Stimulated activated naive CD8-positive, alpha-beta T cell treated with anti-CD3 and anti-CD28 coated beads, Interleukin-15, Interleukin-2, amounts not matched to agents 100 U/mL and 50 U/mL, for 24 hours (primary cell): ENCODE data around the gene KRTAP26-1.

Source experiments
- ATAC-seq: fragments of 150-1000 bp; cut with Tn5 transposase; one replicate; pipeline ENCODE4 v1.10.0; 2021
- DNase-seq: peaks from one replicate; pipeline ENCODE4 v3.0.0; 2021

KRTAP26-1 gene

DNA sequence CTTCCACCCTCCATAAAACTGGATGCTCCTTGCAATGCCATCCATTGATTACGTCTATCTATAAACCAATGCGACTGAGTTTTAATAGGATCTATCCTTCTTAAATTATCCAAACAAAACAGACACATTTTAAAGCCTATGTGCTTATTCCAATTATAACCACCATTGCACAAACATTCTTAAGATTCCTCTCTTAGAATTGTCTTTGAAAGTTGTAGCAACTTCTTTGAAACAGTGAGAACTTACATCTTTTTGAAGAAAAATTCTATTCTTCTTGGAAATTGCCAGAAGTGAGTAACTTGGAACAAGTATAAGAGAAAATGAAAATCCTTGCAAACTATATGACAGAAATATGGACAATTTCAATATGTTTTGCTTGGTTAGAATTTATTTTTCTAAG, at the start of gene KRTAP26-1:
Gene KRTAP26-1 (minus strand): TSS at position 101 of the 400 bp plus-strand sequence. CDS start 280 bp downstream, outside the sequence.
- ATAC-seq = no peak
- no peak for DNase-seq

DNA sequence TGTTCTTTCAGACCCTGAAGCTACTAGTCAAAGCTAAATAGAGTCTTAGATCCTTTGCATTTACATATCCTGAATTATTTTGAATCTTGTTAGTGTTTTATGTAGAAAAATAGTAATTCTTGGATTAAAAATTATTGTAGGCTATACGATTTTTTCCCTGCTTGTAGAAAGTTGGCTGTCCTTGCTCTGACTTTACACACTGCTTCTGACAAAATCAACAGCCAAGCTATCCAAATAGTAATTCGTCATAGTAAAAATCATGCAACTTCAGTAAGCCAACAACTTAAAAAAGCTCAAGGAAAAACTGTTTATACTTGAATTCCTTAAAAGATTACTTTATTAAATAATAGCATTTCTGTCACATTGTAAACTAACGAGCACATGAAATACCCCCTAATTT, 35.8 kb upstream of the KRTAP26-1 start:
- DNase-seq (no peak), ATAC-seq (no peak)

DNA sequence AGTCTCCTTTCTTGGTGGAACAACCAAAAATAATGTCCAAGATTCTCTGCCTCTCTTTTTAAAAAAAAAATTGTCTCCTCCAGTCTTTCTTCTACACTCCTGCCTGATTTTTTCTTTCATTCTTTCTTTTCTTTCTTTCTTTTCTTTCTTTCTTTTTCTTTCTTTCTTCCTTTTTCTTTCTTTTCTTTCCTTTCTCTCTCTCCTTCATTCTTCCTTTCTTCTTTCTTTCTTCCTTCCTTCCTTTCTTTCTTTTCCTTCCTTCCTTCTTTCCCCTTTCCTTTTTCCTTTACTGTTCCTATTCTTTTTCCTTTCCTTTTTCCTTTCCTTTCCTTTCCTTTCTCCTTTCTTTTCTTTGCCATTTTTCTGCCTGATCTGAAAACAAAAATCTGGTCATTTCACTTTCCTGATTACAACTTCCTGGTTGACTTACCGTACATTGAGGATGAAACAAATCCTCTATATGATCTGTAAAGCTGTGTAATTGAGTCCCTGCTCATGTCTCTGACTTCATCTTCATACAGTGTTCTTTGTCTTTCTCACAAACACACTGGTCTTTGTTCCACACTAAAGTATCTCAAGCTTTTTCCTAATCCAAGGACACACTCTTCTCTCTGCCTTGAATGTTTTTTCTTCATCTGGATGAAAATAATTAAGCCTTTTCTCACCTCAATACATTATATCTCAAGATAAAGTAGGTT, 34.3 kb upstream of the KRTAP26-1 start:
- DNase-seq = no peak
- ATAC-seq = no peak

DNA sequence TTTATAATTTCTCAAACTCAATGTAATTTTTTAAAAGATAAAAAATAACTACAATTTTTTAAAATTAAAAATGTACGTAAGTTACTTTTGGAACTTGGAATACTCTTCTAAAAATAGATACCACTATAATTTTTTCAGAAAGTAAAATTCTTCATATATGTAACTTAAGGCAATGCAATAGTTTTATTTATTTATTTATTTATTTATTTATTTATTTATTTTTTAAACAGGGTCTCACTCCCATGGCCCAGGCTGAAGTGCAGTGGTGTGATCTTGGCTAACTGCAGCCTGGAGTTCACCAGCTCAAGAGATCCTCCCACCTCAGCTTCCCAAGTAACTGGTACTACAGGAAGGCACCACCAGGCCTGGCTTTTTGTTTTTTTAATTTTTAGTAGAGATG, 31.4 kb upstream of the KRTAP26-1 start:
- no peak for ATAC-seq
- DNase-seq = no peak

- DNase-seq (no peak), ATAC-seq (no peak)
Observed at GRCh38 chr21:30349572-30349971, 29.5 kb upstream of the KRTAP26-1 start.

- DNase-seq (no peak), ATAC-seq (no peak)
Observed at GRCh38 chr21:30348506-30348905, 28.4 kb upstream of the KRTAP26-1 start, which contains the start of gene KRTAP23-1. TSS of gene KRTAP23-1 (minus strand) at chr21:30348606. CDS start at chr21:30348606, 0 bp downstream.

GRCh38 chr21:30345014-30345413, 24.9 kb upstream of the KRTAP26-1 start:
- DNase-seq (no peak), ATAC-seq (no peak)

GRCh38 chr21:30340714-30341573, 20.8 kb upstream of the KRTAP26-1 start:
- no peak for ATAC-seq
- DNase-seq = peak; percentile 23

- DNase-seq = no peak
Observed at GRCh38 chr21:30338717-30339116, 18.6 kb upstream of the KRTAP26-1 start.

DNA sequence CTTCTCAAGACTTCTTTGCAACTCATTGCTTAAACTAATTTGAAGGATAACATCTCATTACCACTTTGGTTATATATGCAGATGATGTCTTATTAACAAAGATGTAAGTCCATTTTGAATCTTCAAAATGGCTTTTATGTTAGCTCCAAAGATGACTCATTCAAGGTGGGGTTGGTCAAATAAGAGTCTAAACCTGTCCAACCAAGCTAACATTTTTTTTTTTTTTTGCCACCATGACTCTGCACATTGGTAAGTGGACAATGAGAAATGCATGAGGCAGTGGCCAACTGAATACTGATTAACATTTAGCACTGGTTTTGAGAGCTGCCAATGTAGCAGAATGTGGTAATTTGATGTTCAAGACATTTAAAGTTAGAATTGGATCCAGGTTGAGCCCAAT, 17.7 kb upstream of the KRTAP26-1 start:
- no peak for ATAC-seq
- no peak for DNase-seq

More at GRCh38 chr21:30338717-30339116, 18.6 kb upstream of the KRTAP26-1 start:
- no peak for ATAC-seq

DNA sequence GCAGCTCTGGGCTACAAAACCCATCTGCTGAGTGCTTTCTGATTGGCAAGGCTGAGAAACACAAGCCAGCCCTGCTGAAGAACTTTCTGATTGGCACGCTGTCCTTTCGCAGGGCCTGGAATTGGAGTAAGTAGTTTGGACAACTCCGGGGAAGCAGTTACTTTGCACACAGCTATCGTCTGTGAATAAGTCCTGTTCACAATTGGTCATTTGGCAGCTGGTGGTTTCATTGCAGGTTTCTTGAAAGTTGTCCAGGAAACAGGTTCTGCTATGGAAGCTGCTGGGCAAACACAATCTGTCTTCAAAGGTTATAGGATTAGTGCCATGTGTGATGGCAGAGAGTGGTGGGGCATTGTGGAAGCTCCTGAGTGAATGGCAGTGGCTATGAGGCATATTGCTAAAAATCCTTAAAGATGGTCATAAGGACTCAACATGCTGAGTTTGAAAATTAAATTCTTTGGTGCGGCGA, 17.2 kb upstream of the KRTAP26-1 start, which contains the start of gene KRTAP27-1:
Gene KRTAP27-1 (minus strand): TSS at position 419 of the 469 bp plus-strand sequence. CDS start 26 bp downstream, at position 393.
- DNase-seq = no peak
- ATAC-seq = no peak

DNA sequence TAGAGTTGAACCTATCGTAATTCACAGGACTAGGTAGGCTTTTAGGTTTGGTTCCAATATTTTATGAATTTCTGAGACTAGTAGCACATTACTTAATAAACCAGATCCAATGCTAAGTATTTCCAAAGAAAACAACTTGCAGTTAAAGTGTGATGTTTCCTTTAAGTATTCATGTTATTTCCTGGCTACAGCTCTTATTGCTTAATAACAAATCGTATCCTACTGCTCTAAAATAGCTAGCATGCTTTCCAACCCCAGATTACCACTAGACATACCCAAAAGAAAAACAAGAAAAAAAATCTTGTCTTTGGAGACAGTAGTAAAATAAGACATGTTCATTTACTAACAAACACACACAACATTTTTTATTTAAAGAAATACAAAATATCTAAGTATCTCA, 16.5 kb upstream of the KRTAP26-1 start:
- ATAC-seq (no peak), DNase-seq (no peak)

GRCh38 chr21:30333736-30334135, 13.6 kb upstream of the KRTAP26-1 start:
- DNase-seq (no peak), ATAC-seq (no peak)

DNA sequence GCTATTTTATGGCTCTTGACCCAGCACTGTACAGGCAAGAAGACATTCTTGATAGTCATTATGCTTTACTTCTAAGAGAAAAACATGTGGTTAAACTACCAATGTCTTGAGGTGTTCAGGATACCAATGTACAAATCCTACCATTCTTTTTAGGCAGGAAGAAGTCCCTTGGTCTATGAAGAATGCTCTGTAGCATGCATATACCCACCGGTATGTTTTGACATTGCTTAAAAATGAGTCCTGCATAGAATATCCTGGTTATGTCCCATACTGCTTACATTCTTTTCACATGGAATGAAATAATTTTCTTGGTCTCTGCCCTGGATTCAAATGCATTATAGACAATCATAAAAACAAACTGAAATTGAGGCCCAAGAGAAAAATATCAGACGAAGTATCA, 12.6 kb upstream of the KRTAP26-1 start:
- ATAC-seq = no peak
- no peak for DNase-seq

DNA sequence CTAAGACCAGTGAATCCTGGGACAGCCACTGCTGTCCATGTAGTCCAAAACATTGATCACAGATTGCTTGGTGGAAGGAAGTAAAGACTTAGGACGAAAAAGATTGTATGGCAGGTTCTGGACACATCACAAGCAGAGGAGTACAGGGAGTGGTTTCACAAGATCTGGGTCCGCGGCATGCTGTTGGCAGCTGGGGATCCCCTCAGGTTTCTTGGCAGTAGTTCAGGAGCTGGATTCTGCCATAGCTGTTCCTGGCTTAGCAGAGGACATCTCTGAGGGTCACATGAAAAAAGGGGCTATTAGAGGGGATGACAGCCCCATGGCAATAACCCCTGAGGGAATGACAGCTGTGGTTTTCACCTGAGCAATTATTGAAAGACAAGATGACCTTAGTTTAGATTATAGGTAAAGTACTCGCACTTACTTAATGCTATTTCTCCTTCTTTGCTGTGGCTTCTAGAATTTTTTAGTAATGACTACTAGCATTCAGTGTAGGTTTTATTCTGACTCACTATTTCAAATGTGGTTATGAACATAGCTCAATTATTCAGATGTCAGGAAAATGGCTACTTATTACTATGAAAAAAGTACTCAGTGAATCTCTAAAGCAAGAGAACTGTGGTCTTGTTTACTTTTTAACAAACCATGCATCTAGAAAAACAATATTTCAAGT, 9.2 kb upstream of the KRTAP26-1 start:
- ATAC-seq (no peak), DNase-seq (no peak)

DNA sequence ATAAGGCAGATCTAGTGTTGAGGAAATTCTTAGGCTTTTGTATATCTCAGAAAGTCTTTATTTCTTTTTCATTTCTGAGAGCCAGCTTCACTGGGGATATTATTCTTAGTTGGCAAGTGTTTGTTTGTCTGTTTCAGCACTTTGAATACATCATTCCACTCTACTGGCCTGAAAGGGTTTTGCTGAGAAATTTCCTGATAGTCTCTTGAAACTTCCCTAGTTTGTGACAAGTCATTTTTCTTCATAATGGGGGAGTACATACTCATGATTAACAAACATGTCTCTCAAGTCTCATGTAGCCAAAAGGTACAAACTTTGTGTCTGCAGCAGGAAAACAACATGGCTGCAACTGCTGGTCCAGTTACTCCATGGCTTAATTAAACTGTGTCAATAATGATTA, 6.3 kb upstream of the KRTAP26-1 start:
- no peak for ATAC-seq

DNA sequence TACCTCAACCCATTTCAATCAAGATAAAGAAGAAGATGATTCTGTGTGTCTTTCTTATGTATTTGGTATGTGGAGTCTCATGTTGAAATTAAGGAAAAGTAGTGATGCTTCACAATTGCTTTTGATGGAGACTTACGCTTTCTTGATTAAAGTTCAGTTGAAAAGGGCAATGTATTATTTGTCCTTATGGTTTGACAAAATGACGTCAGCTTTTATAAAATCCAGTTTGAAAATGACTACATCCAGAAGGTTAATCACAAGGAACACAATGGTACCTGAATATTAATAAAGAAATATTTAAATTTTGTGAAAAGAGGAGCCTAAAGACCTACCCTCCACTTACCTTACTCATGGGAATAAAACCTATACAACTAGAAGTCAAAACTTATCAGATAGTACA, 4.4 kb downstream of the KRTAP26-1 start:
- ATAC-seq (no peak), DNase-seq (no peak)

More for the DNA sequence above, 6.3 kb upstream of the KRTAP26-1 start:
- DNase-seq = no peak

GRCh38 chr21:30306884-30307283, 13.2 kb downstream of the KRTAP26-1 start:
- DNase-seq = no peak
- ATAC-seq = no peak

DNA sequence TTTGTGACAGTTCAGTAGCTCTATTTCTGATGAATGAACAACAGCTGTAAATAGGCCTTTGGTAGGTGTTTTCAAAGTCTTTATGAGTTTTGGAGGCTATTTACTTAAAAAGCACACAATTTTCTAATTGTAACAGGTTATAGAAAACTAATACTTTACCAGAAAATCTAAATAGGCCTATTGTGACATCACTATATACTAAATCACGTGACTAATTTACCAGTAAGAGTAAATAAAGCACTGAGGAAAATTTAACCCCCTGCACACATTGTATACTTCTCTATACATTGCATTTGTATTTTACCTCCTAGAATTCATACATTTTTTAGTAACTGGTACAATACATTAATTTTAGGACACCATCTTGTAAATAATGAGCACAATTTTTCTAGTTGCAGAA, 15.0 kb downstream of the KRTAP26-1 start:
- ATAC-seq (no peak), DNase-seq (no peak)

GRCh38 chr21:30289215-30289614, 30.9 kb downstream of the KRTAP26-1 start, which contains the start of gene KRTAP25-1:
TSS of gene KRTAP25-1 (minus strand) at chr21:30289514. CDS start at chr21:30289490, 24 bp downstream.
- no peak for DNase-seq
- no peak for ATAC-seq

DNA sequence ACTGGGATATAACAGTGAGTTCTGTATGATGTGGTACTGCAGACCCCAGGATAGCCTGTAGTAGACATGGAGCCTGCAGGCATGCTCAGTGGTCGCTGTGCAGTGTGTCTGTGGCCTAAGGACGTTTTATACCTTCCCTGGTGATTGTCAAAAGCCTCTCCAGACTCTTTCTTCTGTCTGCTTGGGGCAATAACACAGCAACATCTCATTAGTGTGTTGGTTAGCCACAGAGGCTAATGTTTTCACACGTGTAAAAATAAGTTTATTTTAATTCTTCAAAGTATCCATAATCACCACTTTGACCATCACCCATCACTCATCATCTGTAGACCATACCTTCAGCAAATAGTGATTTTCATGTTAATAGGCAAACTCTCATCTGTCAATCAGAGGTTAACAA, 37.3 kb downstream of the KRTAP26-1 start, which contains the start of gene KRTAP24-1:
Gene KRTAP24-1 (minus strand): TSS at position 101 of the 400 bp plus-strand sequence. CDS start 18 bp downstream, at position 83.
- no peak for DNase-seq
- ATAC-seq = no peak

GRCh38 chr21:30271611-30272010, 48.5 kb downstream of the KRTAP26-1 start:
- DNase-seq = no peak
- no peak for ATAC-seq
